Measurements from ENCODE around the gene SIT1.

The SIT1 gene

GRCh38 chr9:35687306-35687705 is 36.6 kb upstream of the SIT1 start:
- H3K9me3 Mint-ChIP-seq: no peaks in the 10 kb centered on the region
- no peak overlapping the region for H3K4me3 Mint-ChIP-seq
- ATAC-seq (no peak), DNase-seq (ENCODE audit: low spot score in 2 of 2) (no peak)
- H3K27ac Mint-ChIP-seq: peak overlapping the region; percentile 26
- H3K36me3 Mint-ChIP-seq: peaks cover 8% of the 10 kb centered on the region
- H3K4me1 Mint-ChIP-seq: peaks cover 44% of the 10 kb centered on the region

- no peak overlapping the region for H3K27ac Mint-ChIP-seq
- DNase-seq (ENCODE audit: low spot score in 2 of 2): no peak
- peaks cover 37% of the 10 kb centered on the region for H3K4me1 Mint-ChIP-seq
- H3K36me3 Mint-ChIP-seq: peaks cover under 1% of the 10 kb centered on the region
- H3K4me3 Mint-ChIP-seq: no peak overlapping the region
- H3K9me3 Mint-ChIP-seq: no peaks in the 10 kb centered on the region
- ATAC-seq: no peak
Measured at GRCh38 chr9:35686222-35687203, 35.8 kb upstream of the SIT1 start.

GRCh38 chr9:35685506-35685905 is 34.8 kb upstream of the SIT1 start:
- H3K9me3 Mint-ChIP-seq: no peaks in the 10 kb centered on the region

GRCh38 chr9:35684921-35685320 is 34.2 kb upstream of the SIT1 start:
- H3K4me1 Mint-ChIP-seq: peaks cover 29% of the 10 kb centered on the region
- DNase-seq (ENCODE audit: low spot score in 2 of 2) (no peak), ATAC-seq (no peak)
- H3K36me3 Mint-ChIP-seq: no peaks in the 10 kb centered on the region
- H3K4me3 Mint-ChIP-seq: no peak overlapping the region
- H3K27ac Mint-ChIP-seq: no peak overlapping the region
- no peaks in the 10 kb centered on the region for H3K9me3 Mint-ChIP-seq

More at GRCh38 chr9:35685506-35685905, 34.8 kb upstream of the SIT1 start:
- peaks cover 29% of the 10 kb centered on the region for H3K4me1 Mint-ChIP-seq
- H3K4me3 Mint-ChIP-seq: no peak overlapping the region
- DNase-seq (ENCODE audit: low spot score in 2 of 2) (no peak), ATAC-seq (no peak)
- H3K27ac Mint-ChIP-seq: no peak overlapping the region
- H3K36me3 Mint-ChIP-seq: no peaks in the 10 kb centered on the region

- ATAC-seq: no peak
- Mint-ChIP-seq H3K36me3 (no peaks in the 10 kb centered on the region), H3K27ac (peak overlapping the region; percentile 27), H3K4me3 (no peak overlapping the region), H3K9me3 (no peaks in the 10 kb centered on the region), H3K4me1 (peaks cover 18% of the 10 kb centered on the region)
- DNase-seq (ENCODE audit: low spot score in 2 of 2): no peak
Measured at GRCh38 chr9:35683323-35683722, 32.6 kb upstream of the SIT1 start.

GRCh38 chr9:35682520-35683315 is 32.0 kb upstream of the SIT1 start:
- H3K36me3 Mint-ChIP-seq: no peaks in the 10 kb centered on the region
- DNase-seq (ENCODE audit: low spot score in 2 of 2): no peak
- H3K4me3 Mint-ChIP-seq: no peak overlapping the region
- H3K27ac Mint-ChIP-seq: peak overlapping the region; percentile 27
- no peak for ATAC-seq
- H3K4me1 Mint-ChIP-seq: peaks cover 13% of the 10 kb centered on the region
- H3K9me3 Mint-ChIP-seq: no peaks in the 10 kb centered on the region

- ATAC-seq (no peak), DNase-seq (ENCODE audit: low spot score in 2 of 2) (no peak)
- Mint-ChIP-seq H3K27ac (peak overlapping the region; percentile 27), H3K4me3 (no peak overlapping the region), H3K4me1 (peaks cover 7% of the 10 kb centered on the region), H3K36me3 (no peaks in the 10 kb centered on the region), H3K9me3 (no peaks in the 10 kb centered on the region)
Measured at GRCh38 chr9:35682051-35682450, 31.3 kb upstream of the SIT1 start.

- peak overlapping the region; percentile 27 for H3K27ac Mint-ChIP-seq
- no peak overlapping the region for H3K4me3 Mint-ChIP-seq
- no peaks in the 10 kb centered on the region for H3K9me3 Mint-ChIP-seq
- ATAC-seq (no peak), DNase-seq (ENCODE audit: low spot score in 2 of 2) (no peak)
- H3K36me3 Mint-ChIP-seq: no peaks in the 10 kb centered on the region
- peaks cover 9% of the 10 kb centered on the region for H3K4me1 Mint-ChIP-seq
Measured at GRCh38 chr9:35681341-35682002, 30.7 kb upstream of the SIT1 start.

- H3K9me3 Mint-ChIP-seq: no peaks in the 10 kb centered on the region
- no peak overlapping the region for H3K27ac Mint-ChIP-seq
- H3K4me3 Mint-ChIP-seq: no peak overlapping the region
- DNase-seq (ENCODE audit: low spot score in 2 of 2) (no peak), ATAC-seq (no peak)
- H3K4me1 Mint-ChIP-seq: peaks cover 13% of the 10 kb centered on the region
- H3K36me3 Mint-ChIP-seq: no peaks in the 10 kb centered on the region
Measured at GRCh38 chr9:35680331-35681105, 29.8 kb upstream of the SIT1 start.

GRCh38 chr9:35679766-35680330 is 29.1 kb upstream of the SIT1 start:
- no peak for DNase-seq (ENCODE audit: low spot score in 2 of 2)
- peaks cover 14% of the 10 kb centered on the region for H3K4me1 Mint-ChIP-seq
- no peaks in the 10 kb centered on the region for H3K36me3 Mint-ChIP-seq
- H3K27ac Mint-ChIP-seq: no peak overlapping the region
- ATAC-seq: no peak
- H3K4me3 Mint-ChIP-seq: no peak overlapping the region
- no peaks in the 10 kb centered on the region for H3K9me3 Mint-ChIP-seq

GRCh38 chr9:35679091-35679490 is 28.4 kb upstream of the SIT1 start:
- H3K27ac Mint-ChIP-seq: no peak overlapping the region
- peaks cover 5% of the 10 kb centered on the region for H3K36me3 Mint-ChIP-seq
- ATAC-seq: no peak
- H3K4me3 Mint-ChIP-seq: no peak overlapping the region
- no peaks in the 10 kb centered on the region for H3K9me3 Mint-ChIP-seq
- peaks cover 22% of the 10 kb centered on the region for H3K4me1 Mint-ChIP-seq
- no peak for DNase-seq (ENCODE audit: low spot score in 2 of 2)

- Mint-ChIP-seq H3K36me3 (peaks cover 5% of the 10 kb centered on the region), H3K4me3 (peak overlapping the region; percentile 40), H3K27ac (peak overlapping the region; percentile 63), H3K9me3 (no peaks in the 10 kb centered on the region), H3K4me1 (peaks cover 16% of the 10 kb centered on the region)
- peak; percentile 68 for ATAC-seq
- peak in 1 of 2 donors; percentile 69 for DNase-seq (ENCODE audit: low spot score in 2 of 2)
Measured at GRCh38 chr9:35675732-35676392, 25.1 kb upstream of the SIT1 start.

GRCh38 chr9:35675204-35675603 is 24.5 kb upstream of the SIT1 start:
- peaks cover 16% of the 10 kb centered on the region for H3K4me1 Mint-ChIP-seq
- DNase-seq (ENCODE audit: low spot score in 2 of 2) (no peak), ATAC-seq (peak; percentile 5)
- H3K4me3 Mint-ChIP-seq: peak overlapping the region; percentile 40
- H3K36me3 Mint-ChIP-seq: peaks cover 5% of the 10 kb centered on the region
- H3K9me3 Mint-ChIP-seq: no peaks in the 10 kb centered on the region
- no peak overlapping the region for H3K27ac Mint-ChIP-seq

GRCh38 chr9:35674025-35674361 is 23.3 kb upstream of the SIT1 start:
- no peak for ATAC-seq
- Mint-ChIP-seq H3K4me3 (peak overlapping the region; percentile 40), H3K27ac (peak overlapping the region; percentile 3), H3K4me1 (peaks cover 16% of the 10 kb centered on the region), H3K9me3 (no peaks in the 10 kb centered on the region), H3K36me3 (peaks cover 5% of the 10 kb centered on the region)
- DNase-seq (ENCODE audit: low spot score in 2 of 2): no peak

Measured in stimulated activated effector memory CD8-positive, alpha-beta T cell treated with anti-CD3 and anti-CD28 coated beads, Interleukin-12 subunit alpha, Interleukin-12 subunit beta, amount 100 ng/mL, for 72 hours (primary cell).